Stimulated activated memory B cell treated with anti-CD40 and anti-IgM and Interleukin-4, amounts not matched to agents 10 μg/mL and 1 μg/mL and 100 μg/mL, for 72 hours (primary cell): ENCODE measurements around the gene TRDN.
"Not testable (repeated sequence)": the region's sequence is repeated elsewhere in the genome, so short reads cannot be mapped to it uniquely, and the experiment has no call there.

Source experiments
- ATAC-seq: fragments of 150-1000 bp; cut with Tn5 transposase; 2 replicates; pipeline ENCODE4 v1.10.0; 2021
- H3K27ac Mint-ChIP-seq: one replicate; pipeline ENCODE4 v1.8.0; 2022; ENCODE audit warnings: mild to moderate bottlenecking, mixed read lengths
- H3K27me3 Mint-ChIP-seq: one replicate; pipeline ENCODE4 v1.8.0; 2022; ENCODE audit warnings: mixed read lengths
- H3K36me3 Mint-ChIP-seq: one replicate; pipeline ENCODE4 v1.8.0; 2022; ENCODE audit warnings: mixed read lengths
- H3K4me1 Mint-ChIP-seq: one replicate; pipeline ENCODE4 v1.8.0; 2022; ENCODE audit warnings: mixed read lengths
- H3K4me3 Mint-ChIP-seq: one replicate; pipeline ENCODE4 v1.8.0; 2022; ENCODE audit warnings: mild to moderate bottlenecking, moderate library complexity, mixed read lengths
- H3K9me3 Mint-ChIP-seq: one replicate; pipeline ENCODE4 v1.8.0; 2022; ENCODE audit warnings: mixed read lengths

The TRDN gene

GRCh38 chr6:123518441-123519188 is 118.1 kb downstream of the TRDN start:
- H3K27ac Mint-ChIP-seq, result no peak overlapping the region
- no peaks in the 10 kb centered on the region for H3K36me3 Mint-ChIP-seq
- peaks cover 5% of the 10 kb centered on the region for H3K9me3 Mint-ChIP-seq
- no peaks in the 10 kb centered on the region for H3K27me3 Mint-ChIP-seq
- H3K4me3 Mint-ChIP-seq, result no peak overlapping the region
- no peak for ATAC-seq
- no peaks in the 10 kb centered on the region for H3K4me1 Mint-ChIP-seq

GRCh38 chr6:123515715-123516114 is 121.0 kb downstream of the TRDN start:
- Mint-ChIP-seq H3K4me1 (no peaks in the 10 kb centered on the region), H3K27me3 (no peaks in the 10 kb centered on the region), H3K9me3 (peaks cover 5% of the 10 kb centered on the region), H3K27ac (no peak overlapping the region), H3K36me3 (no peaks in the 10 kb centered on the region), H3K4me3 (no peak overlapping the region)
- ATAC-seq, result no peak

GRCh38 chr6:123509112-123509511 is 127.6 kb downstream of the TRDN start:
- Mint-ChIP-seq H3K4me3 (no peak overlapping the region), H3K27me3 (no peaks in the 10 kb centered on the region), H3K27ac (no peak overlapping the region), H3K4me1 (no peaks in the 10 kb centered on the region), H3K36me3 (no peaks in the 10 kb centered on the region), H3K9me3 (no peaks in the 10 kb centered on the region)
- ATAC-seq, result no peak

- Mint-ChIP-seq H3K27me3 (no peaks in the 10 kb centered on the region), H3K4me1 (no peaks in the 10 kb centered on the region), H3K9me3 (no peaks in the 10 kb centered on the region), H3K27ac (no peak overlapping the region), H3K4me3 (no peak overlapping the region), H3K36me3 (no peaks in the 10 kb centered on the region)
- ATAC-seq, result no peak
Observed at GRCh38 chr6:123508290-123508689, 128.5 kb downstream of the TRDN start.

- Mint-ChIP-seq H3K36me3 (no peaks in the 10 kb centered on the region), H3K9me3 (no peaks in the 10 kb centered on the region), H3K27ac (no peak overlapping the region), H3K4me3 (no peak overlapping the region), H3K4me1 (no peaks in the 10 kb centered on the region), H3K27me3 (no peaks in the 10 kb centered on the region)
- ATAC-seq, result no peak
Observed at GRCh38 chr6:123507582-123507981, 129.2 kb downstream of the TRDN start.

GRCh38 chr6:123503619-123504018 is 133.1 kb downstream of the TRDN start:
- Mint-ChIP-seq H3K4me3 (no peak overlapping the region), H3K27me3 (no peaks in the 10 kb centered on the region), H3K9me3 (no peaks in the 10 kb centered on the region), H3K36me3 (no peaks in the 10 kb centered on the region), H3K4me1 (no peaks in the 10 kb centered on the region), H3K27ac (no peak overlapping the region)
- ATAC-seq, result no peak

GRCh38 chr6:123497025-123497424 is 139.7 kb downstream of the TRDN start:
- no peak for ATAC-seq
- Mint-ChIP-seq H3K4me1 (no peaks in the 10 kb centered on the region), H3K9me3 (no peaks in the 10 kb centered on the region), H3K36me3 (no peaks in the 10 kb centered on the region), H3K27ac (no peak overlapping the region), H3K27me3 (no peaks in the 10 kb centered on the region), H3K4me3 (no peak overlapping the region)

- no peaks in the 10 kb centered on the region for H3K36me3 Mint-ChIP-seq
- H3K9me3 Mint-ChIP-seq, result no peaks in the 10 kb centered on the region
- ATAC-seq, result no peak
- H3K27ac Mint-ChIP-seq, result no peak overlapping the region
- H3K27me3 Mint-ChIP-seq, result no peaks in the 10 kb centered on the region
- H3K4me1 Mint-ChIP-seq, result no peaks in the 10 kb centered on the region
- H3K4me3 Mint-ChIP-seq, result no peak overlapping the region
Observed at GRCh38 chr6:123489589-123489988, 147.2 kb downstream of the TRDN start.

- H3K4me1 Mint-ChIP-seq, result no peaks in the 10 kb centered on the region
- H3K9me3 Mint-ChIP-seq, result no peaks in the 10 kb centered on the region
- no peaks in the 10 kb centered on the region for H3K27me3 Mint-ChIP-seq
- H3K4me3 Mint-ChIP-seq, result no peak overlapping the region
- no peak overlapping the region for H3K27ac Mint-ChIP-seq
- ATAC-seq, result no peak
- no peaks in the 10 kb centered on the region for H3K36me3 Mint-ChIP-seq
Observed at GRCh38 chr6:123480986-123481385, 155.8 kb downstream of the TRDN start.

GRCh38 chr6:123472025-123472702 is 164.6 kb downstream of the TRDN start:
- H3K9me3 Mint-ChIP-seq, ATAC-seq, H3K27me3 Mint-ChIP-seq, H3K4me1 Mint-ChIP-seq, H3K36me3 Mint-ChIP-seq, H3K27ac Mint-ChIP-seq, H3K4me3 Mint-ChIP-seq: not testable (repeated sequence)

- no peaks in the 10 kb centered on the region for H3K36me3 Mint-ChIP-seq
- no peak overlapping the region for H3K4me3 Mint-ChIP-seq
- no peaks in the 10 kb centered on the region for H3K4me1 Mint-ChIP-seq
- no peak overlapping the region for H3K27ac Mint-ChIP-seq
- H3K9me3 Mint-ChIP-seq, result peaks cover 4% of the 10 kb centered on the region
- no peaks in the 10 kb centered on the region for H3K27me3 Mint-ChIP-seq
- no peak for ATAC-seq
Observed at GRCh38 chr6:123467392-123467791, 169.4 kb downstream of the TRDN start.

- Mint-ChIP-seq H3K4me3 (no peak overlapping the region), H3K36me3 (no peaks in the 10 kb centered on the region), H3K27me3 (no peaks in the 10 kb centered on the region), H3K4me1 (no peaks in the 10 kb centered on the region), H3K9me3 (no peaks in the 10 kb centered on the region), H3K27ac (no peak overlapping the region)
- no peak for ATAC-seq
Observed at GRCh38 chr6:123462152-123462551, 174.6 kb downstream of the TRDN start.

- H3K27ac Mint-ChIP-seq, result no peak overlapping the region
- no peaks in the 10 kb centered on the region for H3K9me3 Mint-ChIP-seq
- H3K4me3 Mint-ChIP-seq, result no peak overlapping the region
- H3K4me1 Mint-ChIP-seq, result no peaks in the 10 kb centered on the region
- ATAC-seq, result no peak
- no peaks in the 10 kb centered on the region for H3K27me3 Mint-ChIP-seq
- H3K36me3 Mint-ChIP-seq, result no peaks in the 10 kb centered on the region
Observed at GRCh38 chr6:123458218-123458617, 178.5 kb downstream of the TRDN start.

- H3K4me3 Mint-ChIP-seq, result no peak overlapping the region
- no peaks in the 10 kb centered on the region for H3K27me3 Mint-ChIP-seq
- H3K4me1 Mint-ChIP-seq, result no peaks in the 10 kb centered on the region
- no peaks in the 10 kb centered on the region for H3K9me3 Mint-ChIP-seq
- no peak for ATAC-seq
- no peaks in the 10 kb centered on the region for H3K36me3 Mint-ChIP-seq
- H3K27ac Mint-ChIP-seq, result no peak overlapping the region
Observed at GRCh38 chr6:123456836-123457235, 179.9 kb downstream of the TRDN start.

GRCh38 chr6:123454448-123454847 is 182.3 kb downstream of the TRDN start:
- no peak overlapping the region for H3K4me3 Mint-ChIP-seq
- H3K27ac Mint-ChIP-seq, result no peak overlapping the region
- no peak for ATAC-seq
- H3K4me1 Mint-ChIP-seq, result no peaks in the 10 kb centered on the region
- peaks cover 6% of the 10 kb centered on the region for H3K9me3 Mint-ChIP-seq
- H3K27me3 Mint-ChIP-seq, result no peaks in the 10 kb centered on the region
- H3K36me3 Mint-ChIP-seq, result no peaks in the 10 kb centered on the region

- H3K27me3 Mint-ChIP-seq, H3K27ac Mint-ChIP-seq, H3K4me3 Mint-ChIP-seq, ATAC-seq, H3K4me1 Mint-ChIP-seq, H3K36me3 Mint-ChIP-seq: not testable (repeated sequence)
- H3K9me3 Mint-ChIP-seq, result peaks cover 11% of the 10 kb centered on the region
Observed at GRCh38 chr6:123453071-123453470, 183.7 kb downstream of the TRDN start.
